Fibroblast of lung (primary cell): ENCODE results near the gene CYP3A5. TPM values are rescaled to one million over a fixed set of nuclear protein-coding genes. Genes with fewer than 3 reads are reported as not detected.

Source experiments
- DNase-seq, 2 donors: peaks; one replicate each; pipeline versions ENCODE4 v3.0.0 to v3.0.0-alpha.2; 2010; ENCODE audit warnings: low read depth in 2 of 2
- H2AFZ ChIP-seq: 2 replicates; pipeline ENCODE4 v1.5.1; 2012; ENCODE audit warnings: low read length, control low read depth, inconsistent platforms
- H3K27ac ChIP-seq: 2 replicates; pipeline ENCODE4 v1.5.1; 2011; ENCODE audit warnings: low read length, control low read depth; ENCODE audit not compliant: insufficient read depth
- H3K27me3 ChIP-seq: 2 replicates; pipeline ENCODE4 v1.5.1; 2011; ENCODE audit warnings: mild to moderate bottlenecking, low read length; ENCODE audit not compliant: control insufficient read depth, insufficient read depth
- H3K36me3 ChIP-seq: 2 replicates; pipeline ENCODE4 v1.5.1; 2011; ENCODE audit warnings: low read length; ENCODE audit not compliant: control insufficient read depth, insufficient read depth
- H3K4me1 ChIP-seq: 2 replicates; pipeline ENCODE4 v1.5.1; 2011; ENCODE audit warnings: low read length; ENCODE audit not compliant: control insufficient read depth, insufficient read depth; ENCODE audit errors: extremely low read depth
- H3K4me2 ChIP-seq: 2 replicates; pipeline ENCODE4 v1.5.1; 2011; ENCODE audit warnings: low read length, control low read depth; ENCODE audit not compliant: insufficient read depth; ENCODE audit errors: extremely low read depth
- H3K4me3 ChIP-seq, 4 experiments: fragments of 200-600 bp in 1 of 4; sonication (generic) in 1 of 4; replicated peaks in 1 of 4; 2 replicates each; pipeline ENCODE4 v1.5.1; 2011 to 2016; ENCODE audit warnings: low read length in 4 of 4, low read depth in 3 of 4, mild to moderate bottlenecking in 3 of 4, control low read depth in 2 of 4, inconsistent platforms in 1 of 4, mixed read lengths in 1 of 4; ENCODE audit not compliant: insufficient read depth in 1 of 4; ENCODE audit errors: control extremely low read depth in 1 of 4
- H3K79me2 ChIP-seq: 2 replicates; pipeline ENCODE4 v1.5.1; 2012; ENCODE audit warnings: mild to moderate bottlenecking, low read length, inconsistent platforms; ENCODE audit not compliant: control insufficient read depth, insufficient read depth
- H3K9ac ChIP-seq: 2 replicates; pipeline ENCODE4 v1.5.1; 2011; ENCODE audit warnings: mild to moderate bottlenecking, low read length, control low read depth; ENCODE audit not compliant: insufficient read depth
- H3K9me3 ChIP-seq: 2 replicates; pipeline ENCODE4 v1.5.1; 2012; ENCODE audit warnings: low read depth, low read length; ENCODE audit not compliant: control insufficient read depth, insufficient read depth
- H4K20me1 ChIP-seq: 2 replicates; pipeline ENCODE4 v1.5.1; 2011; ENCODE audit warnings: low read length; ENCODE audit not compliant: control insufficient read depth, insufficient read depth; ENCODE audit errors: extremely low read depth
- EZH2 ChIP-seq: IDR thresholded peaks from 2 replicates; pipeline ENCODE4 v1.5.1; 2012; ENCODE audit warnings: low read length, control low read depth, mild to moderate bottlenecking; ENCODE audit errors: missing control alignments
- polyA plus RNA-seq, 2 donors: library from polyadenylated mRNA; depleted of rRNA in 1 of 2; stranded (reverse) in 1 of 2; unstranded in 1 of 2; fragments of >200 nt; gene quantifications; 2 replicates each; pipeline ENCODE4 v1.2.1, GENCODE V29; 2011 to 2012; ENCODE audit warnings: missing spikeins in 1 of 2
- total RNA-seq: library from RNA; depleted of rRNA; stranded (reverse); fragments of >200 nt; gene quantifications from 2 replicates; pipeline ENCODE4 v1.2.1, GENCODE V29; 2014
- TF ChIP-seq, protein P1 (sequence below), 2 donors: IDR thresholded peaks in 1 of 2; conservative IDR thresholded peaks in 1 of 2; 1 replicate in 1 of 2; 2 replicates in 1 of 2; pipeline ENCODE4 v1.5.1; 2011 to 2012; ENCODE audit warnings: low read length in 2 of 2, control low read depth in 1 of 2, inconsistent platforms in 1 of 2, low read depth in 1 of 2, mild to moderate bottlenecking in 1 of 2

CYP3A5 gene
- total and polyA plus RNA-seq, 2 donors (not counting 1 experiment from before 2014, with no cell fraction given) = 1.9 to 12.4 TPM

DNA sequence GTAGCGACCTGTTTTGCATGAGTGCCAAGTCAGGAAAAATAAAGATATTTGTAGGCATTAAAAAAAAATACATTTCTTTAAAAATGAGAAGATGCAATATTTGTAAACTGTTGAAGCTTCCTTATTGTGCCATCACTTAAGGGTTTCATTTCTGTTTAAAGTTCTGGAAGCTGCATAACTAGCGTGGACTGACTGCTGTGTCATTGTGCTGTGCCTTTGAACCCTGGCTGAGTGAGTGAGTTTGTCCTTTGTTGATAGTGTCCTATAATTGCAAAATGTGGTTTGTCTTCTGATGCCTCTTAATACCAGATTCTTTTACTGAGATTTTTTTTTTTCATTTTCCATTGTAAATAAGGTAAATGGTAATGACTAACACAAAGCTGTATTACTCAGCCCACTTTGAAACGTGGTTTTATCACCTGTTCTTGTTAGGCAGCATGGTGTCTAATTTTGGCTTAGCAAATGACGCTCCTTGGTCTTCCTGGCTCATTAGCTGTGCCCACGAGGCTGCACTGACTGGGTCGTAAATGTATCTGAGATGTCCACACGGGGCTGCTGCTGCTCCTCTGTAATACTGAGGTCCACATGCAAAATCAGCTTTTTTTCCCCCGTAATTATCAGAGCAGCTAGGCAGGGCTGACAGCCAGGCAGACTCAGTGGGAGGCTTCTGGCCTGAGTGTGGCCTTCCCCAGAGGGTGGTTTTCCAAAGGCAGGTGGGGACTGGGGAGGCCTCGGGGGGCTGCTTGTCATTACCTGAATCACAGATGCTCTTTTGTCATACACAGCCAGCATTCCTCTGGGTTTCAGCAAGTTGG is 48.3 kb downstream of the CYP3A5 start:
- no peak for TF ChIP-seq EZH2
- TF ChIP-seq, protein P1, sequence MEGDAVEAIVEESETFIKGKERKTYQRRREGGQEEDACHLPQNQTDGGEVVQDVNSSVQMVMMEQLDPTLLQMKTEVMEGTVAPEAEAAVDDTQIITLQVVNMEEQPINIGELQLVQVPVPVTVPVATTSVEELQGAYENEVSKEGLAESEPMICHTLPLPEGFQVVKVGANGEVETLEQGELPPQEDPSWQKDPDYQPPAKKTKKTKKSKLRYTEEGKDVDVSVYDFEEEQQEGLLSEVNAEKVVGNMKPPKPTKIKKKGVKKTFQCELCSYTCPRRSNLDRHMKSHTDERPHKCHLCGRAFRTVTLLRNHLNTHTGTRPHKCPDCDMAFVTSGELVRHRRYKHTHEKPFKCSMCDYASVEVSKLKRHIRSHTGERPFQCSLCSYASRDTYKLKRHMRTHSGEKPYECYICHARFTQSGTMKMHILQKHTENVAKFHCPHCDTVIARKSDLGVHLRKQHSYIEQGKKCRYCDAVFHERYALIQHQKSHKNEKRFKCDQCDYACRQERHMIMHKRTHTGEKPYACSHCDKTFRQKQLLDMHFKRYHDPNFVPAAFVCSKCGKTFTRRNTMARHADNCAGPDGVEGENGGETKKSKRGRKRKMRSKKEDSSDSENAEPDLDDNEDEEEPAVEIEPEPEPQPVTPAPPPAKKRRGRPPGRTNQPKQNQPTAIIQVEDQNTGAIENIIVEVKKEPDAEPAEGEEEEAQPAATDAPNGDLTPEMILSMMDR (conservative IDR thresholded peaks at IDR 0.05 in 1 of 2, IDR thresholded peaks at IDR 0.05 in 1 of 2; ENCODE audit: low read depth in 1 of 2, low read length in 2 of 2) = peak; percentile 14 to 18
- H3K4me2 ChIP-seq = no peak overlapping the region
- H2AFZ ChIP-seq = no peak overlapping the region
- no peaks in the 10 kb centered on the region for H3K27me3 ChIP-seq
- no peaks in the 10 kb centered on the region for H3K79me2 ChIP-seq
- H3K27ac ChIP-seq = no peak overlapping the region
- H3K9ac ChIP-seq = no peak overlapping the region
- peaks cover 13% of the 10 kb centered on the region for H3K36me3 ChIP-seq
- peak; percentile 9 to 23 for DNase-seq
- no peaks in the 10 kb centered on the region for H3K9me3 ChIP-seq
- no peaks in the 10 kb centered on the region for H4K20me1 ChIP-seq
- no peaks in the 10 kb centered on the region for H3K4me1 ChIP-seq
- no peak overlapping the region for H3K4me3 ChIP-seq

DNA sequence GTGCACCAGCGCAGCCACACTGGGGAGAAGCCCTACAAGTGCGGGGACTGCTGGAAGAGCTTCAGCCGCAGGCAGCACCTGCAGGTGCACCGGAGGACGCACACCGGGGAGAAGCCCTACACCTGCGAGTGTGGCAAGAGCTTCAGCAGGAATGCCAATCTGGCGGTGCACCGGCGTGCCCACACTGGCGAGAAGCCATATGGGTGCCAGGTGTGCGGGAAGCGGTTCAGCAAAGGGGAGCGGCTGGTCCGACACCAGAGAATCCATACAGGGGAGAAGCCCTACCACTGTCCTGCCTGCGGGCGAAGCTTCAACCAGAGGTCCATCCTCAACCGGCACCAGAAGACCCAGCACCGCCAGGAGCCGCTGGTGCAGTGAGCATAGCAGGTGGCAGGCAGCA is 50.2 kb downstream of the CYP3A5 start:
- Histone ChIP-seq H3K27ac (no peak overlapping the region), H3K27me3 (no peaks in the 10 kb centered on the region), H3K4me1 (no peaks in the 10 kb centered on the region), H3K9me3 (no peaks in the 10 kb centered on the region), H2AFZ (no peak overlapping the region), H4K20me1 (no peaks in the 10 kb centered on the region), H3K9ac (no peak overlapping the region), H3K4me3 (no peak overlapping the region), H3K4me2 (no peak overlapping the region), H3K36me3 (peaks cover 20% of the 10 kb centered on the region), H3K79me2 (no peaks in the 10 kb centered on the region)
- DNase-seq = no peak
- no peak for TF ChIP-seq EZH2
- TF ChIP-seq, protein P1 (conservative IDR thresholded peaks at IDR 0.05 in 1 of 2, IDR thresholded peaks at IDR 0.05 in 1 of 2; ENCODE audit: low read depth in 1 of 2, low read length in 2 of 2) = no peak

DNA sequence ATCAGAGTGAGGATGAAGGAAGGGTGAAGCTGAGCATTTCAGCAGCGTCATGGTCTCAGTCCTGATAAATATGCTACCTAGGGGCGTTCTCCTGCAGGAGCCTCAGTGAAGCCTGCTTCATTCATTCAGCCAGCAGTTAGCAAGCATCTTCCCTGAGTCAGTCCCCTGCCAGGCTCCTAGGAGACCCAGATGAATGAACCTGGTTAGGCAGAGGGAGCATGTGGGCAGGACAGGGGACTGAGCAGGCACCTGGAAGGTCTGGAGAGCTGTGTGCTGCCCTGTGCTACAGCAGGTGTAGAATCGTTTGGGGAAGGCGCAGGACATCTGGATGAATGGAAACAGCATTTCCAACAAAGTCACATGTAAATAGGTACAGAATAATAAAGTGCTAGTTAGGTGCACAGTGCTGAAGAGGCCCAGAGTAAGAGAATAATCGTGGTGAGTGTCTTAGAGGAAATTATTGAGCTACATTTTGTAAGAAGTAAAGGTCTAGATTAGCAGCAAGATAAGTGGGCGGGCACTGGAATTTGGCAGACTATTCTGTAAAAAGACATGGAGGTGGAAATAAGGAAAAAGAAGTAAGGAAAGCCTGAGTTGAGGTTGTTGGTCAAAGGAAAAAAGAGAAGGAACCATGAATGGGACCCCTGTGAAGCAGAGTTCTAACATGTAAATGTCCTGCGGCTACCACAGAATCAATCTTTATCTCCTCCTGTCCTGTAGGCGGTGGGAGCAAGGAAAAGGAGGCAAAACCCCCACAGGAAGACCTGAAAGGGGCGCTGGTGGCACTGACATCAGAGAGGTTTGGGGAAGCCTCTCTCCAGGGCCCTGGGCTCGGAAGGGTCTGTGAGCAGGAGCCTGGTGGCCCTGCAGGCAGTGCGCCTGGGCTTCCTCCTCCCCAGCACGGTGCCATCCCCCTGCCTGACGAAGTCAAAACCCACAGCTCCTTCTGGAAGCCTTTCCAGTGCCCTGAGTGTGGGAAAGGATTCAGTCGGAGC is 51.0 kb downstream of the CYP3A5 start:
- no peak overlapping the region for H3K4me3 ChIP-seq
- no peak for DNase-seq
- H3K27me3 ChIP-seq = no peaks in the 10 kb centered on the region
- H4K20me1 ChIP-seq = no peaks in the 10 kb centered on the region
- no peaks in the 10 kb centered on the region for H3K79me2 ChIP-seq
- no peak for TF ChIP-seq EZH2
- TF ChIP-seq, protein P1 (conservative IDR thresholded peaks at IDR 0.05 in 1 of 2, IDR thresholded peaks at IDR 0.05 in 1 of 2; ENCODE audit: low read depth in 1 of 2, low read length in 2 of 2) = no peak
- no peaks in the 10 kb centered on the region for H3K4me1 ChIP-seq
- no peak overlapping the region for H3K27ac ChIP-seq
- peaks cover 23% of the 10 kb centered on the region for H3K36me3 ChIP-seq
- no peak overlapping the region for H2AFZ ChIP-seq
- H3K4me2 ChIP-seq = no peak overlapping the region
- H3K9ac ChIP-seq = no peak overlapping the region
- no peaks in the 10 kb centered on the region for H3K9me3 ChIP-seq
